Superior temporal gyrus (tissue), 1 donor: ENCODE results near the gene CLIC1.

Experiments
- DNase-seq: peaks from one replicate; pipeline ENCODE4 v3.0.0-alpha.2; 2016; ENCODE audit errors: extremely low spot score

The CLIC1 gene

DNA sequence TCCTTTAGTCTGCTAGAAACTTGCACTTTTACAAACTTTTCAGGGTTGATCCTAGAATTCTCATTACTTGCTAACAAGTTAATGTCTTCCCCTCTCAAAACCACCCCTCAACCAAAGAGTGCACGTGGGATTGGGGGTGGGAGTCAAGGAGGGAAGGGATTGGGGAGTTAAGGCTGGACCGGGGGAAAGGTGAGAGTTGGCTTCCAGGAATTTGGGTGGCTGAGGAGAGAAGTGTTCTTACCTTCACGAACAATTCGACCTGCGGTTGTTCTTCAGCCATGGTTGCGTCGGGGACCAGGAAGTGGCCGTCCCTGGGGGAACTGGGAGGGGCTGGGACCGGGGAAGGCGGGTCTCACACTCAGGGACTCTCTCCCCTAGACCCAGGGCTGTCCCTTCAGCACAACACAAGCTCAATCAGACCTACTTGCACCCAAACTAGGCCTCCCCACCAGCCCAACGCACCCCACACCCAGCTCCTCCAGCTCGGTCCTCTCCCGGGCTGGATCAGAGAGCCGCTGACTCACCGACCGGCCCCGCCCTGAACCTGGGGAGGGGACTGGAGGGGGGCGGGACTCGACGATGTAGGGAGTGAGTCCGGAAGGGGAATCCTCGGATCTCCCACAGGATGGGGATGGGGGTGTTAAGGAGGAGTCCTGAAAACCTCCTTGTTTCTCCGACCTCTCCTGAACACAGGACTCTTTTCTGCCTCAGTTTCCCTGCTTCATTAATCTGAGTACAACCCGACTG, at the start of gene CLIC1:
Gene CLIC1 (minus strand): TSS at position 510 of the 747 bp plus-strand sequence. CDS start 230 bp downstream, at position 280.
- DNase-seq, result no peak

DNA sequence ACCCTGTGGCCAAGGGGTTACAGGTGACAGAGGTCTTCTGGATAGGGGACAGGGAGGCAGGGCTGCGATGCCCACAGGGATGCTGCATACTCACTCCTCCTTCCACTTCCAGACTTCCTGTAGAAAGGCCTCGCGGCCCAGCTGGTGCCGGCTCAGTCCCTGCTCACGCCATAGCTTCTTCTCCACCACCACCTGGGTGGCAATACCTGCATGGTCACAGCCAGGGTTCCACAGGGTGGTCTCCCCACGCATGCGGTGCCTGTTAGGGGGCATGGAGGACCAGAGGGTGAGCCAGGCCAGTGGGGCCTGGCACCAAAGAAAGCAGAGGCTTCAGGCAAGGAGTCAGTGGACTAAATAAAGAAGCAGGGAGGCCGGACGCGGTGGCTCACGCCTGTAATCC, 49.1 kb upstream of the CLIC1 start:
- no peak for DNase-seq

DNA sequence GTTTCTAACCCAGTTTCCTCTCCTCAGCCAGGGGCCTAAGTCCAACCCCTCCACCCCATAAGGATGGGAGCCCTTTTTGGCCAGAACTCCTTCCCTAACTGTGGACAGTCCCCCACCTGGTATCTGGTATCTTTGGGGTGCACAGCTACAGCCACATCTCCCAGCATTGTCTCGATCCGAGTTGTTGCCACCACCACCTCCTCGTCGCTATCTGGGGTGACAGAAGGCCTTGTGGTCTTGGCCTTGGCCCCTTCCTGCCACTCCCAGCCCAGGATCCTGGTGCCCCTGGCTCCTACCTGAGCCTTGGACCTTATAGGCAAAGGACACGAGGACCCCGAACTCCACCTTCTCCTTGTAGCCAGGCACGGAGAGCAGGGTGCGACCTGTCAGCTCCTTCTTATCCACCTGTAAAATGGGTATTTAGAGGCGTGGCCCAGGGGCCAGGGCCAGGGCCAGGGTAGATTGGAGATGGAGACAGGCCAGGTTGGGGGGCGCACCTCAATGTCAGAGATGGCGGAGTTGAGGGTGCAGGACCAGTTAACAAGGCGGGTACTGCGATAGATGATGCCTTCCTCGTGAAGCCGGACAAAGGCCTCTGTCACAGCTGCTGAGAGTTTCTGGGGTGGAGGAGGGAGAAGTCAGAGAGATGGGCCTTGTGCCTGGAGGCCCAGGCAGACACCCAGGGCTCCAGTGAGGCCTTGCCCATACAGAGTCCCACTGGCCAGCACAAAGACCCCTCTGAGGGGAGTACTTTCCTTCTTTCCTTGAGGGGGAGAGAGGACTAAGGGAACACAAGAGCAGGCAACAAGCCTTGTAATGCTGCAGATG, 48.0 kb upstream of the CLIC1 start:
- no peak for DNase-seq

DNA sequence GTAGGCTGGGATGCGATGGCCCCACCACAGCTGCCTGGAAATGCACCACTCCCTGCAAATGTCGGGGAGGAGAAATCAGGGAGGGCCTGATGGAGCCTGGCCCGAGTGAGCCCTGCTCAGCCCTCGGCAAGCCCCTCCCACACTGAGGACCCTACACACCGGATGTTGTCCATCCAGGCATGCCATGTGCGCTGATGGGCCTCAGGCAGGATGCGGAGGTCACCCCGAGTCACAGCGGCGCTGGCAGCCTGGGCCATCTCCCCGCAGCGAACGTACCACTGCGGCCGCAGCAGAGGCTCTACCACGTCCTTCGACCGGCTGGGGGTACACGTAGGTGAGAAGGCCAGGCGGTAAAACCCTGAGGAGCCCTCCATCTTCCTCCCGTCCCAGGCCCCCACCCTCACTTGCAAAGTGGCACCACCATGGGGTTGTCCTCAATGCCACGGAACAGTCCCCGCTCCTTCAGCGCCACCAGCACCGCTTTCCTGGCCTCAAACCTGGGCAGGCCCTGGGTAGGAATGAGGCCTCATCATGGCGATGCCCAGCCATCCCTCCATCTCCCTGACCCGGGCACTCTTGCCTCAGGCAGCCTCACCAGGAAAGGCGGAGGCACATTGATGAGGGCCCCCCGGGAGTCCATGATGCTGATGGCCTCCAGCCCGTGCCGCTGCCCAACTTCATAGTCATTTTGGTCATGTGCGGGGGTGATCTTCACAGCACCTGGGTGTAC, 46.0 kb upstream of the CLIC1 start:
- no peak for DNase-seq

DNA sequence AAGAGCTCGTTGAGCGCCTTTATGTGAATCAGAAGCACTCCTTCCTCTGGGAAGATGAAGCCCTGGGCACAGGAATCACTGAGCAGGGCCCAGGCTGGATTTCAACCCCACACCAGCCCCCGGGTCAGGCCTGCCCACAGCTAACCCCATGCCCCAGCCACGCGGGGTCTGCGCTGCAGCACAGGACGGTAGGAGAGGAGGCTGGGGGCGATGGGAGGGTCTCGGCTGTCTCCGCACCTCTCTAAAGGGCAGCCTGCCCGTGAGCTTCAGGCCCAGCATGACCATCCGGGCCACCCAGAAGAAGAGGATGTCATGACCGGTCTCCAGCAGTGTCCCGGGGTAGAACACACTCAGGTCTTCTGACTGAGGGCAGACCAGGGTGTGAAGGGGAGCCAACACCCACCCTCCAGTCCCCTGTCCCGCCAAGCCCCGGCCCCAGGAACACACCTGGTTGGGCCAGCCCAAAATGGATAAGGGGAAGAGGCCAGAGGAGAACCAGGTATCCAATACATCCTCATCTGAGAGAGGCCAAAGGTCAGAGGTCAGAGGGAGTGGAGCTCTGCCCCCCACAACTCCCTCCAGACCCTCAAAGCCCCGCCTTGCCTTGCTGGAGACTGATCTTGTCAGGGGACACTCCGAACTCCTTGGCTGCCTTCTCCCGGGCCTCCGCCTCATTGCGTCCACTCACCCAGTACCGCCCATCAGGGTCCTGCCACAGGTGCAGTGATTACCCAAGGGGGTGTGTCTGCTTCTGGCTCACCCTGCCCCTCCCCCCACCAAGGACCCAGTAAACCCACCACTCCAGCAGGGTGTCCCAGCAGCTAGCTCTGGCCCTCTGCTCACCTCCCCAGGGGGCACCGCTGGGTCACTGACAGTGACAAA, 45.2 kb upstream of the CLIC1 start:
- DNase-seq, result no peak

DNA sequence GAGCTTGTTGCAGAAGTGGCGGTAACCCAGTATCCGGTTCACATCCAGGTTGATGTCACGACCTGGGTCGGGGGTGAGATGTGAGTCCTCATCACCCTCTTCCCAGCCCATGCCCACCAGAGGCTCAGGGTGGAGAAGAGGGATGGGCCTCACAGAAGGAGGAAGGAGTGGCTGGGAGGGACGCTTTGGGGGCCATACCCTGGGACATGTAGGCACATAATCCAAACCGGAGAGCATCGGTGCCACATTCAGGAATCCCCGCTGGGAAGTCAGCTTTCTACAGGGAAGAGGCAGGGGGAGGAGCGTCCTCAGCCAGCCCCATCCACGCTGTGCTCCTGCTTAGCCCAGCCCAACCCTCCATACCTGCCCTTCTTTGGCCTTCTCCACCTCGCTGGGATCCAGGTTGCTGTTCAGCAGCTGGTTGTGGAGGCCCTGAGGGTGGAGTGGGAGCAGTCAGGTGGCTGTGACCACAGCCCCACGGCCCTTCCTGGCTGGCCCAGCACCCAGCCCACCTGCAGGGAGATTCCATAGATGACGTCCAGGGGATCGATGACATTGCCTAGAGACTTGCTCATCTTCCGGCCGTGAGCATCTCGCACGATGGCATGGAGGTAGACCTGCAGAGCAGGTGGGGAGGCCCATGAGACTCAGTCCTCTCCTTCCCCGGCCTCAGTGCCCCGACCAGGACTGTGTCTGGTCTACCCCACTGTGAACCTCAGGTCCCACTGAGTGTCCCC, 44.3 kb upstream of the CLIC1 start:
- no peak for DNase-seq

DNA sequence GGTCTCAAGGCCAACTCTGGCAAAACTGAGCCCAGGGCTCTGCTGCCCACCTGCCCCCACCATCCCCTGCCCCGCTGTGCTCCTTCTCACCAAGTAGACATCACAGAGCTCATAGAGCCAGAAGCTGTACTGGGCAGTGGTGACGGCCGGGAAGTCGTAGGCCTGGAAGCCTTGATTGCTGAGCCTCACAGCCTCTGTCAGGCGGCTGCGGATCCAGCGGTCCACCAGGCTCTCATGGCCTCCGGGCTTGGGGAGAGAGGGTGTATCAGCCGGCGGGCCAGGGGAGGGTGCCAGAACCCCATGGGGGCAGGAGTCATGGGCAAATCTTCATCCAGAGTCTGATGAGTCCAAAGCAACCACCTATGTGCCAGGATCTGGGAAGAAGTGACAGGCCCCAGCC, 43.6 kb upstream of the CLIC1 start:
- no peak for DNase-seq

DNA sequence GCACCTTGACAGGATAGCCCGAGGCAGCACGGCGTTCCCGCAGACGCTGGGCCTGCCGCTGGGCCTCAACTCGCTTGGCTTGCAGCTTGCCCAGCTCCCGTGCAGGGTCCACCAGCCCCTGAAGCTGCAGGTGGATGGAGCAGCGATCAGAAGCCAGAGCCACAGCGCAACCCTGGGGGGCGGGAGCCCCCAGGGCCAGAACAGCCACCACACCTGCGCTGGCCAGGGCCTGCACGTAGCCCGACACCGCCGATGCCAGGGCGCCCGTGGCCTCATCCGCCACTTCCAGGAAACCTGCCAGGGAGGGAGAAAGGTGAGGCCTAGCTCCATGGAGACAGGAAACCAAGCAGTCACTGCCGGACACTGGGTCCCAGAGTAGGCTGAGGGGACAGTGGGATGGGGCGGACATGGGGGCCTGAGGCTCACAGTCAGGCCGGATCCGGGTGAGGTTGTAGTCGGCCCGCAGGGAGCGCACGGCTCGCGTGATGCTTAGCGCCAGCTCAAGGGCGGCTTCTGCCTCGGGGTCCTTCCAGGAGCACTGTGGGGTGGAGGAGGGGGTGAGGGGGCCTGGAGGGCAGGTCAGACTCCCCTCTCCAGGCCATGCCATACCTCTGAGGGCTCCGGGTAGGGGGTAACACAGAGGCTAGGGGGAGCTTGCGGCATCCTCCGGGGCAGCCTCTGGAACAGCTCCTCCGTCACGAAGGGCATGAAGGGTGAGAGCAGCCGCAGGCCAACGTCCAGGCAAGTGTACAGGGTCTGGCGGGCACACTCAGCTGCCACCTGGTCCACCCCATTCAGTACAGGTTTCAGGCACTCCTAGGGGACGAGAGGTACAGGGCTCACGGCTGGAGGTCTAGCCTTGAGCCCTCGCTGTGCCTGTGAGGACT, 42.9 kb upstream of the CLIC1 start:
- DNase-seq, result no peak

DNA sequence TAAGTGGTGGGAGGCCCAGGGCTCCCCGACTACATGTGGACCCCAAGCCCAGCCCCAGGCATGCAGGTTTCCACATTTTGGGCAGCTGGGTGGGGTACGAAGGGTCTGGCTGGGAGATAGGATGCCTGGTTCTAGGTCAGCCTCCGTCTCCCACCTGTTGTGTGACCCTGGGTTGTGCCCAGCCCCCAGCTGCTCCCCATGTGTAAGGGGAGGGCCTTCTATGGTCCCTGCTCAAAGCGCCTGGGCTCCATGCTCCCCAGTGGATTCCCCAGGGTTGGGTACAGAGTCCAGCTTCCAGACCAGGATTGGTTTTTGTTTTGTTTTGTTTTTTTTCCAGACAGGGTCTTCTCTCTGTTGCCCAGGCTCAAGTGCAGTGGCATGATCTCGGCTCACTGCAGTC, 41.9 kb upstream of the CLIC1 start:
- DNase-seq, result no peak

DNA sequence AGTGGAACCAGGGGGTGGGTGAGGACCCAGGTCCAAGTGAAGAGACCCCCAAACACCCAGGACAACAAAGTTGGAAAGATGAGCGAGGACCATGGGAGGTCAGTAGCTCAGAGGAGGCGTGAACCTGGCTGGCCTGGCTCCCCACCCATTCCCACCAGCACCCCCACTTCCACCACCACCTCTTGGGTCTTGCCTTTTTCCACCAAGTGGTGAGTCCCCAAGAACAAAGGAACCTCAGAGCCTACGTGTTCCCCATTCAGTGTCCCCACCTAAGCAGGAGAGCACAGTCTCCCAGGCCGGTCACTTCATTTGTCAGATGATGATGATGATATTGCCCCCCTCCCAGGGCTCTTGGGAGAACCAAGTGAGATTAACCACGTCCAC, 41.3 kb upstream of the CLIC1 start:
- no peak for DNase-seq

DNA sequence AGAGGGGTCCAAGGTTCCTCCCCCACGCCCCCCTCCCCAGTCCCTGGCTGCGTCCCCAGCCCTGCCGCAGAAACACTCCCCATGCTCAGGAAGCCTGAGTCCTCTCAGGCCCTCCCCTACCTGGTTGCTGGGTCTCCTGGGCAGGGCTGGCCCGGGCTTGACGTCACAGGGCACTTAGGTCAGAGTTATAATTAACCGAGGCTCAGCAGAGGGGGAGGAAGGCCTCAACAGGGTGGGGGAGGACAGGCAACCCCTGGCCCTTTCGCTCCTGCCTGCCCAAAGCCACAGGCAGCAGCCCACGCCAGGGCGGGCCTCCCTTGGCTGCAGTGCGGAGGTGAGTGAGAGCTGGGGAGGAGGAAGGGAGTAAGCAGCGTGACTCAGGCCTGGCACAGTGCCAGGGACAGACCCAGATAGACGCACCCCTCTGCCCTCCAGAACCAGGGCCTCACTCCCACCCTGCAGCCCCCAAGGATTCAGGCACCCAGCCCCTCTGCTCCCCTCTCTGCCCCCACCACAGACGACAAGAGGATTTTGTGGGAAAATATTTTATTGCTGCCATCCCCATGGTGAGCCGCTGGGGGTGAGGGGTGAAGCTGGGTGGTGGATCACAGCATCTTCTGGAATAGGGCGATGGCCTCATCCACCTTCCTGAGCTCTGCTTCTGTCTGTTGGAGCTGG, 40.8 kb upstream of the CLIC1 start, which contains the start of gene VWA7:
Gene VWA7 (minus strand): TSS at position 340 of the 678 bp plus-strand sequence. CDS start 549 bp downstream, outside the sequence.
- DNase-seq, result no peak

DNA sequence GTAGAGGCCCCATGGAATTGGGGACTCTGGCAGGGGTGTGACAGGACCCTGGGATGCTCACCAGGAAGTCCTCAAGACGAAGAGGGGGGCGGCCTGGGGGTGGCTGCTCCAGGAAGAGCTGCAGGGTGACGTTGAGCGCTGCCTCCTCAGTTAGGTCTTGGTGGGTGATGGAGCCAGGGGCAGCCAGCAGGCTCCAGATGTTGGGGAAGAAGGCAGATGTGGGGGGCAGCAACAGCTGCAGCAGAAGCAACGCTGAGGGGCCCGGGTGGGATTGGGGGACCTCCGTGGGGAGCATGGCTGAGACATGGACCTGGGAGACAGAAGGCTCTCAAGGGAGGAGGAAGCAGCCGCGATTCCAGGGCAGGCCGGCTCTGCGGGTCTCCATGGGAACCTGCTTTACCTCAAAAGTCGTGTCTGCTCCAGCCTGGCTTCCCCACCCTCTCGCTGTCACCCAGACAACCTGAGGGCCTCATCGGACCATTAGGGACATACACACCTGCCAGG, 40.2 kb upstream of the CLIC1 start:
- no peak for DNase-seq

DNA sequence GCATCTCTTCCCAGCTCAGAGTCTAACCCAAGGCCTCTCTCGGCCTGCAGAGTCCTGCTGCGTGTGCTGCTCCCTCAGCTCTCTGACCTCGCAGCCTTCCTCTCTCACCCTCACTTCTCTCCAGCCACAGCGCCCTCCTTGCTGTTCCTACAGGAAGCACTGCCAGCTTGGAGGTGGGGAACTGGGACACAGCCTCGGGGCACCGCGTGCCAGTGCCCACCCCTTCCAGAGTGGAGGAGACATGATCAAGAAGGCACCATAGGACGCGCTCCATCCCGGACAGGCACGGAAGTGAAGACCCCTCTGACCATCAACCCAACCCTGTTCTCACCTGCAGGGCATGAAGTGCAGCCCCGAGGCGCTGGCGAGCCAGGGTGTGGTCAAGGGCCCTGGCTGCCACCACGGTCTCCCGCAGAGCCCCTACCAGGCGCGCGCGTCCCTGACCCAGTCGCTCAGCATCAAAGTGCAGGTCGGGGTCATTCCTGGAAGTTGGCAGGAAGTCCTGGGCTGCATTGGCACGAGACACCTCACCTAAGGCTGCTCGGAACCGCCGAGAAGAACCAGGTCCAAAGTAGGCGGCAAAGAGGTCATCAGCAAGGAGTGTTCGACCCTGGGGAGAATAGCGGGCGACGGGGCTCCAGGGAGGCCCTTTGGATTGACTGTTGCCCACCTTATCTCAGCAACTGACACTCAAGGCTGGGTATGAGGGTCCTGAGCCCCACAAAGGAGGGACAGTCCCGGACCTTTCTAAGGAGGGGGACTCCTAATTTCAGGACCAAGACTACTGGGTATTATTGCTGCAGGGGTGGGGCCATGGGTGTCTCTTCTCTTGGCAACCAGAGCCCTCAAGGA, 39.5 kb upstream of the CLIC1 start:
- DNase-seq, result no peak

DNA sequence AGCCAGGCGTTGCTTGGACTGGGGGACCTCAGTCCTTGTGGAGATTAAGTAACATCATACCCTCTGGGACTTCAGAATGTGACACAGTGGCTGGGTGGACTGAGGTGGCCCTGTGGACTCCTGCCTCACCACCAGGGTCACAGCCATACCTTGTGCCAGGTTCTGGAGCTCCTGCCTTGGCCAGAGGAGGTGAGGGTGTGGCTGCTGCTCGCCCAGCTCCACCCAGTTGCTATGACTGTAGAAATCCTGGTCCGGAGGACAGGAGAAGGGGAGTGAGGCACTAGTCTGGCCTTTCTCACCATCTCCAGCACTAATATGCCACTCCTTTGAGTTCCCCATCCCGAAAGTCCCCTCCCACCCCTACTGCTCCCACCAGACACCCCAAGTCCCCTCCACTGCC, 38.9 kb upstream of the CLIC1 start:
- no peak for DNase-seq

DNA sequence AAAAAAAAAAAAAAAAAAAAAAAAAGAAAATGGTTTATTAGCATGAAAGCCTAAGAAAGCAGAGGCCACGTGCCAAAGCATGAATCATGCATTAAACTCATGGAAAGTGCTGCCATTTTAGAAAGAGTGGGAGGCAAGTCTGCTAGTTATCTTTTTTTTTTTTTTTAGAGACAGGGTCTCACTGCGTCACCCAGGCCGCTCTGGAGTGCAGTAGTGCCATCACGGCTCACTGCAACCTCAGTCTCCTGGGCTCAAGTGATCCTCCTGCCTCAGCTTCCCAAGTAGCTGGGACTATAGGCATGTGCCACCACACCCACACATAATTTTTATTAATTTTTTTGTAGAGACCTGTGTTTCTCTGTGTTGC, 35.6 kb upstream of the CLIC1 start:
- no peak for DNase-seq

DNA sequence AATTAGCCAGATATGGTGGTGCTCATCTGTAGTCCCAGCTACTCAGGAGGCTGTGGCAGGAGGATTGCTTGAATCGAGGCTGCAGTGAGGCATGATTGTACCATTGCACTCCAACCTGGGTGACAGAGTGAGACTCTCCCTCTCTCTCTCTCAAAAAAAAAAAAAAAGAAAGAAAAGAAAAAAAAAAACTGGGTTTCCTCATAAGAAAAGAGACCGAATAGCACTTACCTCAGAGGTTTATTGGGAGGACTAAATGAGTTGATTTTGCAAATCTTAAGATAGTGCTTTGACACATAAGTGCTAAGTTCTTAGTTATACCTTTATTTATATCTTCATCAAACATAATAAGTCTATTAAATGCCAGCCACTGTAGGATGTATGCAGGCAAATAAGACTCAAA, 34.5 kb upstream of the CLIC1 start:
- no peak for DNase-seq

DNA sequence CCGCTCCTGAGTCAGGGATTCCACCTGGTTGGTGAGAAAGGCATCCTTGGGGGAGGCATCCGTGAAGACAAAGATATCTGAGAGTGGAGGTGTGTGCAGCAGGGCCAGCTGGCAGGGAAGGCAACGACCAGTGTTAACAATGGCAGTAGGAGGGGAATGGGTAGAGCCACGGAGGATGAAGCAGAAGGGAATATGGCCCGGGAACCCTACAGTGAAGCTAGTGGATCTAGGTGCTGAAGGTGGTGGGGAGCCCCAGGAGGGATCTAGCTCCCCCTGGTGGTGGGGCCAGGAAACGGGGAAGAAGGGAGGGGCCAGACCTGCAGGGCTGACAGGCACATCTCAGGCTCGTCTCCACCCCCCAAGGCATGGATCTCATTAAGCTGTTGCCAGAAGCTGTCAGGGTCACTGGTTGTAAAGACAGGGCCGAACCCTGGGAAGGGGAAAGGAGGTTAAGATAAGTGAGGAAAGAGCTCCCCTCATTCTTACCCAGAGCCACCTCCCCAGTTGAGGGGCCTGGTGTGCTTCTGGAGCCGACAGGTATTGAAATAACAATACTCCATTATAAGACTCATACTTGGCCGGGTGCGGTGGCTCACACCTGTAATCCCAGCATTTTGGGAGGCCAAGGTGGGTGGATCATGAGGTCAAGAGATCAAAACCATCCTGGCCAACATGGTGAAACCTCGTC, 33.5 kb upstream of the CLIC1 start:
- DNase-seq, result no peak
